Peyer's patch (tissue), 4 donors: ENCODE data around the gene OR4E2. TPM values are rescaled to one million over a fixed set of nuclear protein-coding genes. Genes with fewer than 3 reads are reported as not detected.

Experiments used
- DNase-seq, 3 donors: peaks; one replicate each; pipeline ENCODE4 v3.0.0-alpha.2; 2017 to 2019
- H3K27ac ChIP-seq, 4 donors: fragments of 200-600 bp; sonication (generic); one replicate each; pipeline ENCODE4 v1.5.1; 2016 to 2019
- H3K27me3 ChIP-seq, 2 donors: fragments of 200-600 bp; sonication (generic); one replicate each; pipeline ENCODE4 v1.5.1; 2019
- H3K36me3 ChIP-seq, 3 donors: fragments of 200-600 bp; sonication (generic); one replicate each; pipeline ENCODE4 v1.5.1; 2016 to 2019
- H3K4me1 ChIP-seq, 4 donors: fragments of 200-600 bp; sonication (generic); one replicate each; pipeline ENCODE4 v1.5.1; 2016 to 2019
- H3K4me3 ChIP-seq, 4 donors: fragments of 200-600 bp; sonication (generic); 1 replicate in 3 of 4; 2 replicates in 1 of 4; pipeline ENCODE4 v1.5.1; 2016 to 2019; ENCODE audit warnings: mild to moderate bottlenecking in 1 of 4
- H3K9me3 ChIP-seq, 4 donors: fragments of 200-600 bp; sonication (generic); one replicate each; pipeline ENCODE4 v1.5.1; 2016 to 2019; ENCODE audit warnings: mild to moderate bottlenecking in 1 of 4
- CTCF ChIP-seq, 6 experiments: fragments of 450-650 bp in 4 of 6; fragments of 200-600 bp in 2 of 6; sonication (generic) in 1 of 6; IDR thresholded peaks; one replicate each; pipeline ENCODE4 v1.5.1; 2017 to 2019; ENCODE audit warnings: antibody characterized with exemption in 6 of 6, mild to moderate bottlenecking in 3 of 6, moderate library complexity in 1 of 6
- POLR2A ChIP-seq, 2 donors: fragments of 450-650 bp; IDR thresholded peaks; one replicate each; pipeline ENCODE4 v1.5.1; 2017; ENCODE audit warnings: antibody characterized with exemption in 2 of 2, mild to moderate bottlenecking in 2 of 2, moderate library complexity in 2 of 2
- total RNA-seq, 4 donors: library from RNA; depleted of rRNA; stranded (reverse); fragments of >200 nt; gene quantifications; one replicate each; pipeline ENCODE4 v1.1.0, GENCODE V29; 2016

Gene OR4E2
- total RNA-seq, 4 donors from 2014 or later: not detected

GRCh38 chr14:21652209-21652808, 1.3 kb upstream of the OR4E2 start:
- no peak overlapping the region for H3K4me3 ChIP-seq
- H3K27me3 ChIP-seq: no peaks in the 10 kb centered on the region
- no peaks in the 10 kb centered on the region for H3K9me3 ChIP-seq
- H3K4me1 ChIP-seq: peaks cover 0 to 7% (median 0%) of the 10 kb centered on the region in 4 donors
- H3K36me3 ChIP-seq: no peaks in the 10 kb centered on the region
- DNase-seq: no peak
- H3K27ac ChIP-seq: no peak overlapping the region
- TF ChIP-seq CTCF (IDR thresholded peaks at IDR 0.05) (no peak), POLR2A (IDR thresholded peaks at IDR 0.05) (no peak)

GRCh38 chr14:21654215-21654614, 580 bp downstream of the OR4E2 start:
- no peak overlapping the region for H3K27ac ChIP-seq
- H3K36me3 ChIP-seq: no peaks in the 10 kb centered on the region
- TF ChIP-seq POLR2A (IDR thresholded peaks at IDR 0.05) (no peak), CTCF (IDR thresholded peaks at IDR 0.05) (no peak)
- no peaks in the 10 kb centered on the region for H3K27me3 ChIP-seq
- H3K9me3 ChIP-seq: no peaks in the 10 kb centered on the region
- H3K4me1 ChIP-seq: peaks cover 0 to 7% (median 0%) of the 10 kb centered on the region in 4 donors
- no peak for DNase-seq
- no peak overlapping the region for H3K4me3 ChIP-seq

- Histone ChIP-seq H3K36me3 (no peaks in the 10 kb centered on the region), H3K27ac (no peak overlapping the region), H3K4me3 (no peak overlapping the region), H3K9me3 (no peaks in the 10 kb centered on the region), H3K27me3 (no peaks in the 10 kb centered on the region), H3K4me1 (peaks cover 0 to 7% (median 0%) of the 10 kb centered on the region in 4 donors)
- DNase-seq: no peak
- TF ChIP-seq CTCF (IDR thresholded peaks at IDR 0.05): no peak
- TF ChIP-seq POLR2A (IDR thresholded peaks at IDR 0.05): no peak
Observed at GRCh38 chr14:21656980-21657379, 3.3 kb downstream of the OR4E2 start.

- TF ChIP-seq CTCF (IDR thresholded peaks at IDR 0.05) (no peak), POLR2A (IDR thresholded peaks at IDR 0.05) (no peak)
- Histone ChIP-seq H3K9me3 (no peaks in the 10 kb centered on the region), H3K4me1 (no peaks in the 10 kb centered on the region), H3K36me3 (no peaks in the 10 kb centered on the region), H3K4me3 (no peak overlapping the region), H3K27me3 (no peaks in the 10 kb centered on the region), H3K27ac (no peak overlapping the region)
- no peak for DNase-seq
Observed at GRCh38 chr14:21668377-21668776, 14.7 kb downstream of the OR4E2 start.

- H3K4me3 ChIP-seq: no peak overlapping the region
Observed at GRCh38 chr14:21669284-21669683, 15.6 kb downstream of the OR4E2 start.

More at GRCh38 chr14:21669284-21669683, 15.6 kb downstream of the OR4E2 start:
- TF ChIP-seq CTCF (IDR thresholded peaks at IDR 0.05) (no peak), POLR2A (IDR thresholded peaks at IDR 0.05) (no peak)
- H3K4me1 ChIP-seq: no peaks in the 10 kb centered on the region
- H3K27ac ChIP-seq: no peak overlapping the region
- H3K27me3 ChIP-seq: no peaks in the 10 kb centered on the region
- no peaks in the 10 kb centered on the region for H3K9me3 ChIP-seq
- H3K36me3 ChIP-seq: no peaks in the 10 kb centered on the region
- no peak for DNase-seq
